MM.1S (cell line): ENCODE results near the gene UNKL.

Experiments used
- DNase-seq: peaks from one replicate; pipeline ENCODE4 v3.0.0-alpha.2; 2015
- H2AFZ ChIP-seq: fragments of 300-600 bp; sonication (generic); 2 replicates; pipeline ENCODE4 v1.6.0; 2016; ENCODE audit warnings: antibody characterized with exemption, low read length
- H3F3A ChIP-seq: fragments of 300-600 bp; sonication (generic); 2 replicates; pipeline ENCODE4 v1.6.1; 2016; ENCODE audit warnings: mild to moderate bottlenecking, antibody characterized with exemption, low read length, moderate library complexity, mixed read lengths; ENCODE audit not compliant: insufficient read depth
- H3K27ac ChIP-seq: fragments of 300-600 bp; sonication (generic); 2 replicates; pipeline ENCODE4 v1.5.1; 2016; ENCODE audit warnings: mild to moderate bottlenecking, low read length
- H3K27me3 ChIP-seq: fragments of 300-600 bp; sonication (generic); replicated peaks from 2 replicates; pipeline ENCODE4 v1.6.0; 2016; ENCODE audit warnings: low read length; ENCODE audit not compliant: insufficient read depth
- H3K36me3 ChIP-seq: fragments of 300-600 bp; sonication (generic); replicated peaks from 2 replicates; pipeline ENCODE4 v1.6.1; 2016; ENCODE audit warnings: mild to moderate bottlenecking, low read length, mixed read lengths; ENCODE audit not compliant: insufficient read depth
- H3K4me1 ChIP-seq: fragments of 300-600 bp; sonication (generic); 2 replicates; pipeline ENCODE4 v1.6.1; 2016; ENCODE audit warnings: low read length, mixed read lengths
- H3K4me2 ChIP-seq: fragments of 300-600 bp; sonication (generic); 2 replicates; pipeline ENCODE4 v1.6.0; 2016; ENCODE audit warnings: low read depth, low read length
- H3K4me3 ChIP-seq: fragments of 300-600 bp; sonication (generic); 2 replicates; pipeline ENCODE4 v1.5.1; 2016; ENCODE audit warnings: low read length, mixed read lengths
- H3K79me2 ChIP-seq: fragments of 300-600 bp; sonication (generic); 2 replicates; pipeline ENCODE4 v1.6.1; 2016; ENCODE audit warnings: mixed run types, low read length, mixed read lengths
- H3K9ac ChIP-seq: fragments of 300-600 bp; sonication (generic); 2 replicates; pipeline ENCODE4 v1.6.1; 2016; ENCODE audit warnings: low read length, mixed read lengths
- H3K9me2 ChIP-seq: fragments of 300-600 bp; sonication (generic); replicated peaks from 2 replicates; pipeline ENCODE4 v1.6.1; 2016; ENCODE audit warnings: mild to moderate bottlenecking, low read length, mixed read lengths; ENCODE audit not compliant: insufficient read depth
- H3K9me3 ChIP-seq: fragments of 300-600 bp; sonication (generic); replicated peaks from 2 replicates; pipeline ENCODE4 v1.6.1; 2016; ENCODE audit warnings: mild to moderate bottlenecking, low read length, mixed read lengths; ENCODE audit not compliant: insufficient read depth
- H4K20me1 ChIP-seq: fragments of 300-600 bp; sonication (generic); 2 replicates; pipeline ENCODE4 v1.6.1; 2016; ENCODE audit warnings: mild to moderate bottlenecking, low read length, moderate library complexity, mixed read lengths; ENCODE audit not compliant: insufficient read depth
- EZH2 ChIP-seq: fragments of 300-600 bp; sonication (generic); optimal IDR thresholded peaks from 2 replicates; pipeline ENCODE3; 2017; ENCODE audit warnings: low read depth, mild to moderate bottlenecking, antibody characterized with exemption, low read length, mixed read lengths
- EZH2phosphoT487 ChIP-seq: fragments of 300-600 bp; sonication (generic); IDR thresholded peaks from 2 replicates; pipeline ENCODE4 v1.6.1; 2018; ENCODE audit warnings: antibody characterized with exemption, low read length
- TF ChIP-seq, protein P1 (sequence below): fragments of 300-600 bp; sonication (generic); IDR thresholded peaks from 2 replicates; pipeline ENCODE4 v1.5.1; 2016; ENCODE audit warnings: antibody characterized with exemption, low read length, mixed read lengths

Gene UNKL

DNA sequence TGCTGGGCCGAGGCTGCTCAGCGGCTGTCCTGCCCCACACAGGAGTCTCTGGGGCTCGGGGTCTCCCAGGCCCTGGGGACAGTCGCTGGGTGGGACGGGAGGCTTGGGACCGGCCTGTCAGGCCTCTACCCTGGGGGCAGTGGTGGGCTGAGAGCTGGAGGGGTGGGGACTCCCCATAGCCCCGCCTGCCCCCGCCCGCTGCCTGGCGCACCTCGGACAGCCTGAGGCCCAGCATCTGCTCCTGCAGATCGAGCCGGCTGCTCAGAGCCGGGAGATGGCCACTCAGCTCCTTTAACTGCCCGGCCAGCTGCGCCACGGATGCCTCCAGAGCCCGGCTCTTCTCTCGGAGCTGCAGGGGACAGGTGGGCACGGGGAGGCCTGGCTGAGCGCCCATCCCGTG lies 23.1 kb upstream of the UNKL start:
- no peaks in the 10 kb centered on the region for H3K9me2 ChIP-seq
- no peaks in the 10 kb centered on the region for H3K79me2 ChIP-seq
- no peak overlapping the region for H3K4me3 ChIP-seq
- H3K9me3 ChIP-seq, result no peaks in the 10 kb centered on the region
- peaks cover 71% of the 10 kb centered on the region for H3K27me3 ChIP-seq
- H4K20me1 ChIP-seq, result no peaks in the 10 kb centered on the region
- H3K4me1 ChIP-seq, result no peaks in the 10 kb centered on the region
- H2AFZ ChIP-seq, result no peak overlapping the region
- TF ChIP-seq EZH2 (no peak), EZH2phosphoT487 (no peak)
- TF ChIP-seq, protein P1, sequence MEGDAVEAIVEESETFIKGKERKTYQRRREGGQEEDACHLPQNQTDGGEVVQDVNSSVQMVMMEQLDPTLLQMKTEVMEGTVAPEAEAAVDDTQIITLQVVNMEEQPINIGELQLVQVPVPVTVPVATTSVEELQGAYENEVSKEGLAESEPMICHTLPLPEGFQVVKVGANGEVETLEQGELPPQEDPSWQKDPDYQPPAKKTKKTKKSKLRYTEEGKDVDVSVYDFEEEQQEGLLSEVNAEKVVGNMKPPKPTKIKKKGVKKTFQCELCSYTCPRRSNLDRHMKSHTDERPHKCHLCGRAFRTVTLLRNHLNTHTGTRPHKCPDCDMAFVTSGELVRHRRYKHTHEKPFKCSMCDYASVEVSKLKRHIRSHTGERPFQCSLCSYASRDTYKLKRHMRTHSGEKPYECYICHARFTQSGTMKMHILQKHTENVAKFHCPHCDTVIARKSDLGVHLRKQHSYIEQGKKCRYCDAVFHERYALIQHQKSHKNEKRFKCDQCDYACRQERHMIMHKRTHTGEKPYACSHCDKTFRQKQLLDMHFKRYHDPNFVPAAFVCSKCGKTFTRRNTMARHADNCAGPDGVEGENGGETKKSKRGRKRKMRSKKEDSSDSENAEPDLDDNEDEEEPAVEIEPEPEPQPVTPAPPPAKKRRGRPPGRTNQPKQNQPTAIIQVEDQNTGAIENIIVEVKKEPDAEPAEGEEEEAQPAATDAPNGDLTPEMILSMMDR, result no peak
- DNase-seq, result no peak
- H3K9ac ChIP-seq, result no peak overlapping the region
- H3F3A ChIP-seq, result no peaks in the 10 kb centered on the region
- H3K27ac ChIP-seq, result no peak overlapping the region
- H3K4me2 ChIP-seq, result no peak overlapping the region
- H3K36me3 ChIP-seq, result no peaks in the 10 kb centered on the region

DNA sequence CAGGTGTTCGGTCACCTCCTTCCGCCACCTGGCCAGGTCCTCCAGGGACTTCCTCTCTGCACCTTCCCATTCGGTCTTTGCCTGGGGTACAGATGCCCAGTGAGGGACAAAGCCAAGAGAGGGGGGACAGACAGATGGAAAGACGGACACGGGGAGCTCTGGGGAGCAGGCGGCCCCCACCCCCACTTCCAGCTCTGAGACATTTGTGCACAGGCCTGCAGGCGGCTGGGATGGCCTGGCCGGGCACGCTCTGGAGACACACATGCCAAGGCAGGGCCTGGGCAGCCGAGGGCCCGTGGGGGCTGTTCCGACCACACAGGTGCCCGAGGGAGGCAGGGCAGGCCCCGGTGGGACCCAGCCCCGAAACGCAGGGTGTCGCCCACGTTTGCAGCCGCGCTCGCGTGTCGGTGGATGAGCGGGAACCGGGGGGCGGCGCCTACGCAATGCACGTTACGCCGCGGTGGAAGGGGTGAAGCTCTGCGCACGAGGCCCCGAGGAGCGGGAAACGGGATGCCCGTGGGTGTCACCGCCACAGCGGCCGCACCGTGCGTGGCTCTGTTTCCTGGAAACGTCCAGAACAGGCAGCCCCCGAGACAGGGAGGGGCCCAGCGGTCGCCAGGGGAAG lies 22.3 kb upstream of the UNKL start:
- H3F3A ChIP-seq, result no peaks in the 10 kb centered on the region
- no peak overlapping the region for H2AFZ ChIP-seq
- no peak overlapping the region for H3K4me3 ChIP-seq
- H4K20me1 ChIP-seq, result no peaks in the 10 kb centered on the region
- no peak for DNase-seq
- TF ChIP-seq EZH2, result no peak
- H3K9me2 ChIP-seq, result no peaks in the 10 kb centered on the region
- peaks cover 79% of the 10 kb centered on the region for H3K27me3 ChIP-seq
- no peak overlapping the region for H3K27ac ChIP-seq
- no peaks in the 10 kb centered on the region for H3K36me3 ChIP-seq
- H3K4me1 ChIP-seq, result no peaks in the 10 kb centered on the region
- H3K9me3 ChIP-seq, result no peaks in the 10 kb centered on the region
- H3K9ac ChIP-seq, result no peak overlapping the region
- no peaks in the 10 kb centered on the region for H3K79me2 ChIP-seq
- H3K4me2 ChIP-seq, result no peak overlapping the region

DNA sequence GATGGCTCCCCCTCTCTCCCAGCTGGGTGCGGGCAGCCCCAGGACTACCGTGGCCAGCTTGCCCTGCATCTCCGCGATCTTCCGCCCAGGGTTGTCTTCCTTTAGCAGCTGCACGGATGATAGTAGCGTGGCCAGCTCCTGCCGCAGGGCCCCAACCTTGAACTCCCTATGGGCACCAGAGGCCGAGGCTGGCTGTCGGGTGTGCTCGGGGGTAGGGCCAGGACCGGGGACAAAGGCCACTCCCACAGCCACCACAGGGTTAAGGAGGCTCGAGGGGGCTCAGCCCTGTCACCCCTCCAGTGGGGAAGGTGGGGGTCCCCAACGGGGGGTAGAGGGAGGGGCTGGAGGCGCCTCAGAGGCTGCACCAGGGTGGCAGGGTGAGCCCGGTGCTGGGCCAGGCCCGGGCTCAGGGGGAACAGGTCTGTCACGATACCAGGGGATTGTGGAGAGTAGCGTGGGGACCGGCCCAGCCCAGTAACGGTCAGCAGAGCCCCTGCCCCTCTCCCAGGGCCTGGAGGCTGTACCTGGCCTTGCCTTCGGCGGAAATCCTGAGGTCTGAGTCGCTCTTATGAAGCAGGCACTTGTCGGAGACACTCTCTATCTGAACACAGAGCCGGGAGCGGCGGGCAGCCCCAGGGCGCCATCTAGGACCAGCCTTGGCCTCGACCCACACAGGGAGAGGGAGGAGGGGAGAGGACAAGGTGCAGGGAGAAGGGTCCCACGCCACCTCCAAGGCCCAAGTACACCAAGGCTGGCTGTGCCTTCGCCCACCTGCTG lies 21.6 kb upstream of the UNKL start:
- Histone ChIP-seq H3K9me3 (no peaks in the 10 kb centered on the region), H3K27ac (no peak overlapping the region), H3K4me2 (no peak overlapping the region), H2AFZ (no peak overlapping the region), H3K9me2 (no peaks in the 10 kb centered on the region), H3F3A (no peaks in the 10 kb centered on the region), H3K4me3 (no peak overlapping the region), H3K27me3 (peaks cover 82% of the 10 kb centered on the region), H3K36me3 (no peaks in the 10 kb centered on the region), H3K4me1 (no peaks in the 10 kb centered on the region), H3K9ac (no peak overlapping the region), H3K79me2 (no peaks in the 10 kb centered on the region), H4K20me1 (no peaks in the 10 kb centered on the region)
- no peak for TF ChIP-seq EZH2phosphoT487
- no peak for TF ChIP-seq EZH2
- TF ChIP-seq, protein P1, result no peak
- DNase-seq, result no peak
